Stimulated activated CD4-positive, alpha-beta T cell treated with anti-CD3 and anti-CD28 coated beads, Interleukin-15, amount 100 ng/mL, for 24 hours (primary cell): ENCODE measurements around the gene CNNM4.
A peak's percentile ranks its signal among the peaks of the same experiment; 100 is the strongest.
"Not testable (repeated sequence)": the region's sequence is repeated elsewhere in the genome, so short reads cannot be mapped to it uniquely, and the experiment has no call there.

Source experiments
- DNase-seq: peaks from one replicate; pipeline ENCODE4 v3.0.0-alpha.2; 2020

Gene CNNM4

DNA sequence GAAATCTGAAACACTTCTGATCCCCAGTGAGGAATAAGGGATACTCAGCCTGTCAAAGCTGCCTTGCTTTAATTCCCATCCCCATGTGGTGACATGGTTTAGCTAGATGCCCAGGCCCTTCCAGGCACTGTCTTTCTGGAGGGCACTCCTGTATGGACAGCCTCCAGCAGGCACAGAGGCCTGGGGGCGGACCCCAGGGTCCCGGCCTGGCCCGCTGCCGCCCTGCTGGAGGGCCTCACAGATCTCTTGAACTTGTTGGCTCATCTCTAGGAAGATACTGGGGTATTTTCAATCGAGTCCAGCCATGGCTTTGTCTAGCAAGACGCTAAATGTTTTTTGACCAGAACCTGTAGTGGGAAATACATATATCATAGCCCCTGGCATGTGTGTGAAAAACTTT is 34.4 kb downstream of the CNNM4 start:
- no peak for DNase-seq

DNA sequence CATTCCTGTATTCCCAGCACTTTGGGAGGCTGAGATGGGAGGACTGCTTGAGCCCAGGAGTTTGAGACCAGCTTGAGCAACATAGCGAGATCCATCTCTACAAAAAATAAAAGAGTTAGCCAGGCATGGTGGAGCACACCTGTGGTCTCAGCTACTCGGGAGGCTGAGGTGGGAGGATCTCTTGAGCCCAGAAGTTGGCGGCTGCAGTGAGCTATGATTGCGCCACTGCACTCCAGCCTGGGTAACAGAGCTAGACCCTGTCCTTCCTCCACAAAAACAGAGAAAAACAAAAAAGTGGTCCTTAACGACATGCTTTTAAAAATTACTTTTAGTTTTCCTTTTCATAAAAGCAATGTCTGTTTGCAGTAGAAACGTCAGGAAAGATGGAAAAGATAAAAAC is 35.8 kb downstream of the CNNM4 start:
- DNase-seq = not testable (repeated sequence)

DNA sequence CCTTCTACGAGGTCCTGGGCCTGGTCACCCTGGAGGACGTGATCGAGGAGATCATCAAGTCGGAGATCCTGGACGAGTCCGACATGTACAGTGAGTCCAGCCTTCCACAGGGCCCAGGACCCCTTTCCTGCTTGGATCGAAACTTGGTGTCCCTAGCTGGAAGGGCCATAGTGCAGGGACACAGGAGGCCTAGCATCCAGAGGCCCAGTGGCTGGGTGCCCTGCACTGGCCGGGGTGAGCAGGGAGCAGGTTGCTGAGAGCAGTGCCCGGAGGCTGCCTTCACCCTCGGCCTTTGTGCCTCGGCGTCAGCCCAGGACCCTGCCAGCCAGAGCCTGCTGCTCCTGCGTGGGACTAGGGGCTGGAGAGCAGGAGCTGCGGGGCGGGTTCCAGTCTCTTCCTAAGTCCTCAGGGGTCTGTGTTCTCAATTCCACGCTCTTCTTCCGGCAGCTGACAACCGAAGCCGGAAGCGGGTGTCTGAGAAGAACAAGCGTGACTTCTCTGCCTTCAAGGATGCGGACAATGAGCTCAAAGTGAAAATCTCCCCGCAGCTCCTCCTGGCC is 36.4 kb downstream of the CNNM4 start:
- DNase-seq = no peak

DNA sequence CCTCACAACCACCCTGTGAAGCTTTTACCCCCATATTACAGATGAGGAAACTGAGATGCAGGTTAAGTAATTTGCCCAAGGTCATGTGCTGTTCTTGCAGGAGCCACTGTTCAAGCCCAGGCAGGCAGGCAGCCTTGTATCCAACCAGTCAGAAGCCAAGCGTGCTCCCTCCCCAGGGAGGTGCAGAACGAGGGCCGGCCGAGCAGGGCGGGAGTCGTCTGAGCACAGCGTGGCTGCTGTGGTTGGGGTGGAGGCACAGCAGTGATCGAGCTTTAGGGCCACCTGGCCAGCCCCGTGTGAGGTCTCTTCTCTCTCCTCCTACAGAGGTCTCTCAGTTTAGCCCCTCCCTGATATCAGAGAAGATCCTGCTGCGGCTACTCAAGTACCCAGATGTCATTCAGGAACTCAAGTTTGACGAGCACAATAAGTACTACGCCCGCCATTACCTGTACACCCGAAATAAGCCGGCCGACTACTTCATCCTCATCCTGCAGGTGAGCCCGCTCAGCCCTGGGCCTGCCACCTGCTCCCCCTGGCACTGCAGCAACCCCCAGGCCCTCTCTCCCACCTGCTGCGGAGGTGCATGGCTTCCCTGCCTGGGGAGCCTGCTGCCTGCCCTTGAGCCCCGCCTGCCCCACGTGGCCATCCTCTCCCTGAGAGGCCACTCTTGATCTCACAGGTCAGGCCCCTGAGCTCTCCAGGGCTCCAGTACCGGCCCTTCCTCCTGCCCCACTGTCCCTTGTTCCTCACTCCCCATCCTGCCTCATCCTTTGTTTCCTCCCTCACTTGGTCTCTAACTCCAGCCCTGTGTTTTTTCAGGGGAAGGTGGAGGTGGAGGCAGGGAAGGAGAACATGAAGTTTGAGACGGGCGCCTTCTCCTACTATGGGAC is 38.3 kb downstream of the CNNM4 start:
- no peak for DNase-seq

DNA sequence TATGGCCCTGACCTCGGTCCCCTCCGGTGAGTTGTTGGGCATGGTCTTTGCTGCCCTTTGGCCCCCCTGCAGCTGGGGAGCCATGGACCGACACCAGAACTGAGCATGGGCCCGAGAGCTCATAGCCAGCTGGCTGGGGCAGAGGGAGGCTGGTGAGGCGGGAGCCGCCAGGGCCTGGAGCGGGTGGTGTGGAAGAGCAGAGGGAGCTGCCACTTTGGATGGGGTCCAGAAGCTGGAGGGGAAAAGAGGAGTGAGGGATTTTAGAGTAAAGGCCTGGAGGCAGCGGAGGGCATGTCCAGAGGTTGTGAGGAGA is 38.9 kb downstream of the CNNM4 start:
- DNase-seq = no peak

DNA sequence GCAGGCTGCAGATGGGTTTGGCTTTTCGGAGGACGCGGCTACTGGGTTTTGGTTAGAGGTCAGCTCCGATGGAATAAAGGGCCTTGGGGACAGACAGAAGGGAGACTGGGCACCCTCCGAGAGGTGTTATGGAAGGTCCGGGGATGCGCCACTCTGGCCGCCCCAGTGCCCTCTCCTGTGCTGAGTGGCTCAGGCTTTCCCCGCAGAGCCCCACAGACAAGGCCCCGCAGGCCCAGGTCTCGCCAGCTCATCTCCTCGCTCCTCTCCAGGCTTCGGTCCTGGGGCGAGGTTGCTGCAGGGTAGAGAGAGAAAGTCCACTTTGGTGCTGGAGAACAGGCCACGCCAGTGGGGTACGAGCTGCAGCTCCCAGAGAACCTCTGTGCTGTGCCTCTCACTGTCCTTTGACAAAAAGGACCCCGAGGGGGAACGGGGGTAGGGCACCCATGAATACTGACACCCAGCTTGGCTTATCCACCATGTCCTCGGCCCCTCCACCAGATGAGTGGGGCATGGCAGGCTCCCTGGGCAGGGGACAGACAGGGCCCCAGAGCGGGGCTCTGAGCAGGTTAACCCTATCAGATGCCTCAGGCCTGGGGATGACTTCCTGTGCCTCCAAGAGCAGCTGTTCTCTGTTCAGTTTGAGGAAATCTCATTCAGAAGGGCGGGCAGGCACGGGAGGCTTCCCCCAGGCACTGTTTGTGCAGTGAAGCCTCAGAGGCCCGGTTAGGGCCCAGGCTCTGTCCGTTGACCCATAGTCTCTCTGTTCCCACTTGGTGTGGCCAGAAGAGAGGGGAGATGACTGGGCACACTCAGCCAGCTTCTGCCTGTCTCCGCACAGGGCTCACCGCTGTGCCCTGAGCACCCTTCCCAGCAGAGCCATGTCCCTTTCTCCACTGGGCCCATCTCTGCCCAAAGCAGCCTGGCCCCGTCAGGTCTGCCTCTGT is 39.6 kb downstream of the CNNM4 start:
- no peak for DNase-seq

DNA sequence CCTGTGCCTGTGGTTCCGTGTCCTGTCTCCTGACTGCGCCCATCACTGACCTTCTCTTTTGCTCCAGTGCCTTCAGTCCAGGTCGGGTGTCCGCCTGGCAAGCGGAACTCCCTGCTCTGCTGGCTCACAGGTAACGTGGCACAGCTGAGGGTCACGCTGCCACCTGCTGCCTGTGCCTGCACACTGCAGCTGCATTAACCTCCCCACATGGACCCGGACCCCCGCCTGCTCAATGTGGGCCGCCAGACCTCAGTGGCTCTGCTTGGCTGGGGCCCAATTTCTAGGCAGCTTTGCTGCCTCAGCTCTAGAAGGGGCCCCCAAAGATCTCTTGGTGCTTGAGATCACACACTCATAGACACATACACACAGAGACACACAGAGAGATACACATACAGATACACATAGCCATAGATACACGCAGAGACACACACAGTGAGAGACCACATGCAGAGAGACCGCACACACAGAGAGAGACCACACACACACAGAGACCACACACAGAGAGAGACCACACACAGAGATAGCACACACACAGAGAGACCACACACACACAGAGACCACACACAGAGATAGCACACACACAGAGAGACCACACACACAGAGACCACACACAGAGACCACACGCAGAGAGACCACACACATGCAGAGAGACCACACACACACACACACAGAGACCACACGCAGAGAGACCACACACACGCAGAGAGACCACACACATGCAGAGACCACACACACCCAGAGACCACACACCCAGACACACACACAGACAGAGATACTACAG is 40.5 kb downstream of the CNNM4 start:
- peak; percentile 85 for DNase-seq

DNA sequence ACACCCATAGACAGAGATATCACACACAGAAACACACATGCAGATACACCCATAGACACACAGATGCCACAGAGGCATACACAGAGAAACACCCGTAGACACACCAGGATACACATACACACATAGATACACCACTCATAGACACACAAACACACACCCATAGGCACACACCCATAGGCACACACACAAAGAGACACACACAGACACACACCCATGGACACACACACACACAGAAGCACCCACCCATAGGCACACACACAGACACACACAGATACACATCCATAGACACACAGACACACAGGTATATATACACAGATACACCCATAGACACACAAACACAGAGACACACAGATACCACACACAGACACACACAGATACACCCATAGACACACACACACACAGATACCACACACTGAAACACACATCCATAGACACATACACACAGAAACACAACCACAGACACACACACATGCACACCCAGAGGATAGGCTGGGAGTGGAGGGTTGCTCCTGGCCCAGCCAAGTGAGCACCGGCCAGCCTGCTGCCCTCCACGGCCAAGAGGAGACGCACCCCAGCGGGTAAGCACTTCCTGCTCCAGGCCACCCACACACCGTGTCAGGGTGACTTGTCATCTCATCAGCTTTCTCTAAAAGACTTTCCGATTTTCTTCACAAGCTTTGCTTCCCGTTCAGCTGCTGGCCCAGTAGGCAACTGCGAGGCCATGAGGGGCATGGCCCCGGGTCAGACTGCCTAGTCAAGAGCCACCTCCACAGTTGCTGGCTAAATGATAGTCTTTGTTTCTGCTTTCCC is 41.3 kb downstream of the CNNM4 start:
- DNase-seq = peak; percentile 67

DNA sequence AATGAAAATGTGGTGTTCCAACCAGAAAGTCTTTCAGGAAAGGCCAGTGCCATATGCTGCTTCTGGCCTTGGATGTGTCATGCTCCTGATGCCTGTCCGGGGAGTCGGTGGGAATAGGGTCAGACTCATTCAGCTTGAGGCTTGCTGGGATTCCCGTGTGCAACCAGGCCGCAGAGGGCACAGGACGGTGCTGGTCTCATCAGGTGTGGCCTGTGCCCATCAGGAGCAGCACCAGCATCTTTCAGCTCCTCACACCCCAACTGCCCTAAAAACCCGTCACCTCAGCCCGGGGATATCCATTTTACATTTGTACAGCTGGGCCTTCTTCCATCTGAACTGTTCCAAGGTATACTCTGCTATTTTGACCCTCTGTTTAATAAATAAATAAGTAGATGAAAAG is 42.0 kb downstream of the CNNM4 start:
- DNase-seq = no peak

DNA sequence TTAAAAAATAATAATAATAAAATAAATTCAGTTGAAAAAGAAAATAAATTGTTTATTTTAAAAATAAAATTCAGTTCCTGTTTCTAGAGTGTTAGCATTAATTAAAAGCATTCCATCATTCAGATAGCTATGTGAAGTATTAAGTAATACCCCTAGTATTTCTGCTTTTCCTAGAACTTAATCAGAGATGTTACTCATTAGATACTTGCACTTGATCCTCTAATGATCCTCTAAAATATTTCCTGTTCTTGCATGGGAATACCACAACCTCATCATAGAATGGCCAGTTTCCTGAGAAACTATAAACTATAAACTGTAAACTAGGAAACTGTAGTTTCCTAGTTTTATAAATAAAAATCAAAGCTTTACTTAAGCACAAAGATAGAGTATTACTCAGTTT is 44.3 kb downstream of the CNNM4 start:
- no peak for DNase-seq

DNA sequence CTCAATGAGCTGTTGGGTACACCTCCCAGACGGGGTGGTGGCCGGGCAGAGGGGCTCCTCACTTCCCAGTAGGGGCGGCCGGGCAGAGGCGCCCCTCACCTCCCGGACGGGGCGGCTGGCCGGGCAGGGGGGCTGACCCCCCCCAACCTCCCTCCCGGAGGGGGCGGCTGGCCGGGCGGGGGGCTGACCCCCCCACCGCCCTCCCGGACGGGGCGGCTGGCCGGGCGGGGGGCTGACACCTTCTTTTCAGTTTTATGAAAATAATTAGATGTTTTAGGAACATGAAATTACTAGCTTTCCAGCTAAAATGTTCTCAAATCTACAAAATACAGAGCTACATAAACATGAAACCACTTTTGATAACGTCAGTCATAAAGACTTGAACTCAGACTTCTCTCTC is 45.2 kb downstream of the CNNM4 start:
- not testable (repeated sequence) for DNase-seq

DNA sequence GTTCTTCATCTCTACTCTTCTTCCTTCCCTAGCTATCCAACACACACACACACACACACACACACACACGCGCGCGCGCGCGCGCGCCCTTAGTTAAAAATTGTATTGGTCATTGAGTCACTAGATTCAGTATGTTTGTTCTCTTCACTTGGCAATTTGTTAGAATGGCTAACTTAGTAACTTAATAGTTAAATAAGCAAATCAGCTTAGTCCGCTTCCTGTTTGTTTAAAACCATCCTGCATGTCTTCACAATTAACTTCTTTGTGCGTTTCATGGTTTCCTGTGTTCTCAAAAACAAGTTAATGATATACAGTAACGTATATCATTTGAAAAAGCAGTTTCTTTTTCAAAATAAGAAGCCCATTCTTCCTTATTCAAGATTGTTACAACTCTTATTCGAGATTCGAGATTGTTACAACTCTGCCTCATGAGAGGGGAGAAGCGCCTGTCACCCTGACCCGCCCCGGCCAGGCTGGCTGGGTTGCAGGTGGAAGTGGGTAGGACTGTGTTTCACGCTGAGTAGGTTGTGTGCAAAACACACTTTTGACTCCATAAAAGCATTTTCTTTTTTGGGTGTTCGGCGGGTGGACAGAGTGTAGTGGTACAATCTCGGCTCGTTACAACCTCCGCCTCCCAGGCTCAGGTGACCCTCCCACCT is 45.9 kb downstream of the CNNM4 start:
- DNase-seq = no peak

DNA sequence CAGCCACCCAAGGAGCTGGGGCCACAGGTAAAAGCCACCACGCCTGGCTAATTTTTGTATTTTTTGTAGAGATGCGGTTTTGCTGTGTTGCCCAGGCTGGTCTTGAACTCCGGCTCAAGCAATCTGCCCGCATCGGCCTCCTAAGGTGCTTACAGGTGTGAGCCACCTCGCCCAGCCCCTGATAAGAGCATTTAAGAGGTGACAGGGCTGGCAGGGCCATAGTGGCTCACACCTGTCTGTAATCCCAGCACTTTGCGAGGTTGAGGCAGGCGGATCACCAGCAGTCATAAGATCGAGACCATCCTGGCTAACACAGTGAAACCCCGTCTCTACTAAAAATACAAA is 46.4 kb downstream of the CNNM4 start:
- DNase-seq = no peak

DNA sequence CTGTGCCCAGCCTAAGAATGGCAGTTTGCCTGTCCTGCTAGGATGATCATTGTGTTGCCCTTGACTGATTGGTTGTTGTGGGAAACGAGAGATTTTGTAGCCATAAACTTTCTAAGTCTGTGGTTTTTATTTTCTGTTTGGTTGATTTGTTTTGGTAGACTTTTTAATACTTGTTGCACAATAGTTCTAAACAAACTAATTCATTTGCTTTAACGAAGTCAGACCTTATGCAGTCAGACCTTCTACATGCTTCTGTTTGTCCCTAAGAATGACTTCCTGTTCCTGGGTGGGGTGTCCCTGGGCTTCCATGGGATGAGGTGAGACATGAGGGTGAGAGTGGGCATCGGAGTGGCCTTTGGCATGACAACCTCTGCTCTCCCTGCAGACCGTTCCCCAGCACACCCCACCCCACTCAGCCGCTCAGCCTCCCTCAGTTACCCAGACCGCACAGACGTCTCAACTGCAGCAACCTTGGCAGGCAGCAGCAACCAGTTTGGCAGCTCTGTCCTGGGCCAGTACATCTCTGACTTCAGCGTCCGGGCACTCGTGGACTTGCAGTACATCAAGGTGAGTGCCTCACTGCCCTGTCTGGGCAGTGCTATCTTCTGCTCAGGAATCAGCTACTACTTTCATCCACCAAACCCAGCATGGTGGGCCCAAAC is 47.6 kb downstream of the CNNM4 start:
- no peak for DNase-seq

DNA sequence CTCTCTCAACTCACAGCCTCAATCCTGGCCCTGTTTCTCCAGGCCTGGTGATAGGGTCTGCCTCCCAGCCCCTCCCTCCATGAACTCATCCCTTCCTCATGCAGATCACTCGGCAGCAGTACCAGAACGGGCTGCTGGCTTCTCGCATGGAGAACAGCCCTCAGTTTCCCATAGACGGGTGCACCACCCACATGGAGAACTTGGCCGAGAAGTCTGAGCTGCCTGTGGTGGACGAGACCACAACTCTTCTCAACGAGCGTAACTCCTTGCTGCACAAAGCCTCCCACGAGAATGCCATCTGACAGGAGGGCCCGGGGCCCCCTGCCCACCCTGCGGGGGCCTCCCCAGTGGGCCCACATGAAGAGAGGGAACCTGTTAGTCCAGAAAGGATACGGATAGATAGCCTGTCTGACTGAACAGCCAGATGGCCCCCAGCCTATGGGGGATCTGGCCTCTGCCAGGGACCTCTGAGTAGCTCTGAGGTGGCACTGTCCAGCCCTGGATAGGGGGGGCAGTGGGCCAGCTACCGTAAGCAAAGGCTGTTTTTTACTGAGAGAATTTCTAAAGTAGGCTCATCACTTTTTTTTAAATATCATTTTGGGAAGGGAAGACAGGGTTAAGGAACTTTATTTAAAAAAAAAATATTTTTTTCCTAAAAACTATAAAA is 48.6 kb downstream of the CNNM4 start:
- DNase-seq = no peak

DNA sequence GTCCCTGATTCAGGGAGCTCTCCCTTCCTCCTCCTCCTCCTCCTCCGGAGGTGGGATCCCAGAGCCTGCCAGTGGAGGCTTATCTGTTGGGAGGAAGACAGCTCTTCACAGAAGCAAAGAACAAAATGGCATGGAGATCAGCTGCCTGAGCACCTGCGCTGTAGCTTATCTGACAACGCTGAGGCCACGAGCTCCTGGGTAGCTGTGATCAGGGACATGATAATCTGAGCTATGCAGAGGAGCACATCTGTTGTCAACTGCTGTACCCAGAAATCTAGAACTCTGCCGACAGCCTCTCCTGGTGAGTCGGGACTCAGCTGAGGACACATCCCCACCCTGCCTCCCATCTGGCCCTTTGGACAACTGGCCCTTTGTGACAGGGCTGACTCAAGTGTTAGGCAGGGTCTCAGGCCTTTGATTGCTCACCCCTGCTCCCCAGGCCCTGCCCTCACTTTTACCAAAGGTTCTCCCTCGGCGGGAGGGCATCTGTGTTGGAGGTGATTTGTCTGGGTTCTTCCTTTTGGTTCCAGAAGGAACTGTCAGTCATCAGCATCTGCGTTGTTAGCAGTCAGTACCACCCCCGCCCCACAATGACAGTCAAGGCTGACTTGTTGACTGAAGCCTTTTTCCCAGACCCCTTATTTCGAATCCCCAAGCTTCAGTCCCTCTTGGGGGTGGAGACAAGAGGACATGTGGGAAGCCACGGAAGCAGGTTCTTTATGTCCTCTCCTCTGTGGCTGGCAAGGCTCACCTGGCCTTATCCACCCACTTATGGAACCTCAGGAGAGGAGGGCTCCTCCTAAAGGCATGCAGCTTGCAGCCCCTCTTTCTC is 49.5 kb downstream of the CNNM4 start:
- DNase-seq = no peak

DNA sequence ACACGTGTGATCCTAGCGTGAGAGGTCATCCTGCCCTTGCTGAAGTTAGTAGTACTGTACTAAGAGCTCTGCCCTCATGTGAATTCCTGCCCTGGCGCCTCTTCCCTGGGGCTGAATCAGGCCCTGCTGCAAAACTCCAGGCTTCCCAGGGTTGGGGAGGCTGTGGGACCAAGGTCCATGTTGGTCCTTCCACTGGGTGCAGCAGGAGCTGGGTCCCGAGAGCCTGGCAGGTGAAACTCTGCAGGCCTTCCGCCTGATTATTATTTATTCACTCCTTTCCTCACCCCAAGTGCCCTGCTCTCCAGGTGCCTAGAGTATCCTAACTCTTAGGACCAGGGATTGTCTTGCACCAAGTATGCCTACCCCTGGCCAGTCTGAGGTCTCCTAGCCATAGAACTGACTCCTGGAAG is 50.1 kb downstream of the CNNM4 start:
- DNase-seq = no peak

DNA sequence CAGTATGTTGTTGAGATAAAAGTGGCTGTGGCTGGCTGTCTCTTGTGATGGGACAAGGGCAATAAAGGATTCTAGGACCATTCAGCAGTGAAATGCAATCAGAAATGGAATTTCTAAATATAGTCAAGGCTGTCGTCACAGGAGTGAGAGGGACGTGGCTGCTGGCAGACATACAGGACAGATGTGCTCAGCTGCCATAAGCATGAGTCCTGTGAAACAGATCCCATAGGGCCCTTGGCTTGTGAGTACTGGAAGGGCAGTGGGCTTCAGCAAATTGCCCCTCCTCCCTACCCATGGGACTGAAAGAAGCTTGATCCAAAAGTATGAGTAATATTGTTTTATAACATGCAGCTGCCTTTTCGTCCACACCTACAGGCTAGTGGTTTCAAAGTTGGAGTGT is 51.2 kb downstream of the CNNM4 start:
- no peak for DNase-seq

DNA sequence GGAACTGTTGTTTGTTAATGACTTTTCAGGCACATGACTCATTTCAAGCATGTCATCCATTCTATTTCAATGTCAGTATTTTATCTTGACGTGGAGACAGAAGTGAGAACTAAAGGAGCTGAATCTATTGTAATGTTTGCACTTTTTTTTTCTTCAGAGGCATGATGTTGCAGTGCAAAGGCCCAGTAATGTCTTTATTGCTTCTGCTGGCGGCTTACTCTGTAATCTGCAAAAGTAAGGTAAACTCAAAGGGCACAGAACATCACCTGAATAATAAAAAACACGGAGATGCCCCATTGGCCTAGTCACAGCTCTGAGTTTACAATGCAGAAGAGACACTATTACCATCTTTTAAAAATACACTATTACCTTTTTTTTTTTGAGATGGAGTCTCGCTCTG is 53.0 kb downstream of the CNNM4 start:
- DNase-seq = no peak
